Measurements from ENCODE around the gene FOXA2.

The FOXA2 gene

DNA sequence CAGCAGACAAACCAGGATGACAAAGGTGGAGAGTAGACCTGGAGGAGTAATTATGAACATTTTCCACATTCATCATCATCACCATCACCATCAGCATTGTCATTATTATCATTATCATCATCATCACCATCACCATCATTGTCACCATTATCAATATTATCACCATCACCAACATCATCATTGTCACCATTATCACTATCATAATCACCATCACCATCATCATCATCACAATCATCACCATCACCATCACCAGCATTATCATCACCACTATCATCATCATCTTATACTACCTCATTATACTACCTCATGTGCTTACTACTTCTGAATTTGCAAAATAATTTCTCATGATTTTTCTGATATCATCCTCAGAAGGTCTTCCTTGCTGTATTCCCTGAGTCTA lies 39.3 kb downstream of the FOXA2 start:
- Mint-ChIP-seq H3K36me3 (ENCODE audit: low read depth) (no peaks in the 10 kb centered on the region), H3K4me3 (no peak overlapping the region), H3K27ac (no peak overlapping the region), H3K27me3 (no peaks in the 10 kb centered on the region), H3K4me1 (no peaks in the 10 kb centered on the region), H3K9me3 (peaks cover 4% of the 10 kb centered on the region)
- ATAC-seq (no peak), DNase-seq (no peak)

DNA sequence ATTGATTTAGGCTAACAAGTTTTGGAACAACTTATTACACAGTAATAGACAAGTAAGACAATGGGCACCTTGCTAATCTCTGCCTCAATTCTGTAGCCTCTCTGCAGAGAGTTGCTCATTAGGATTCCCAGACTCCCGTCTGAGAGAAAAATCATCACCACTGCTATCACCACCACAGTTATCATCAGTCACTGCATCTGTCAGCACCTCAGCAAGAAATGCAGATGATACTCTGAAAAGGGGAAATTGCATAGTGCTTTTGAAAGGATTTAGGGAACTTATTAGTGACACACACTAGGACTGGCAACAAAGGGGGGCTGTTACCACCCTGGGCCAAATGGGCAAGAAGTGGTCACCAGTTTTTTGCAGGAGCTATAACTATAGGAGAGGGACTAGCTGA lies 39.9 kb downstream of the FOXA2 start:
- peaks cover 4% of the 10 kb centered on the region for H3K9me3 Mint-ChIP-seq
- H3K27me3 Mint-ChIP-seq: no peaks in the 10 kb centered on the region
- H3K4me3 Mint-ChIP-seq: no peak overlapping the region
- H3K27ac Mint-ChIP-seq: no peak overlapping the region
- ATAC-seq (no peak), DNase-seq (no peak)
- no peaks in the 10 kb centered on the region for H3K36me3 Mint-ChIP-seq (ENCODE audit: low read depth)
- H3K4me1 Mint-ChIP-seq: no peaks in the 10 kb centered on the region

DNA sequence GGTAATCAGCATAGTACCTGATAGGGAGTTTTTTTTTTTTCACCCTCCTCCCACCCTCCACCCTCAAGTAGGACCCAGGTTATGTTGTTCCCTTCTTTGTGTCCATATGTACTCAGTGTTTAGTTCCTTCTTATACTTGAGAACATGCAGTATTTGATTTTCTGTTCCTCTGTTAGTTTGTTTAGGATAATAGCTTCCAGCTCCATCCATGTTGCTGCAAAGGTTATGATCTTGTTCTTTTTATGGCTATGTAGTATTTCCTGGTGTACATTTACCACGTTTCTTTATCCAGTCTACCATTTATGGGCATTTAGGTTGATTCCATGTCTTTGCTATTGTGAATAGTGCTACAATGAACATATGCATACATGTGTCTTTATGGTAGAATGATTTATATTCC lies 41.9 kb downstream of the FOXA2 start:
- ATAC-seq (no peak), DNase-seq (no peak)
- Mint-ChIP-seq H3K4me3 (no peak overlapping the region), H3K4me1 (no peaks in the 10 kb centered on the region), H3K27me3 (no peaks in the 10 kb centered on the region), H3K9me3 (peaks cover 11% of the 10 kb centered on the region), H3K27ac (no peak overlapping the region), H3K36me3 (ENCODE audit: low read depth) (no peaks in the 10 kb centered on the region)

DNA sequence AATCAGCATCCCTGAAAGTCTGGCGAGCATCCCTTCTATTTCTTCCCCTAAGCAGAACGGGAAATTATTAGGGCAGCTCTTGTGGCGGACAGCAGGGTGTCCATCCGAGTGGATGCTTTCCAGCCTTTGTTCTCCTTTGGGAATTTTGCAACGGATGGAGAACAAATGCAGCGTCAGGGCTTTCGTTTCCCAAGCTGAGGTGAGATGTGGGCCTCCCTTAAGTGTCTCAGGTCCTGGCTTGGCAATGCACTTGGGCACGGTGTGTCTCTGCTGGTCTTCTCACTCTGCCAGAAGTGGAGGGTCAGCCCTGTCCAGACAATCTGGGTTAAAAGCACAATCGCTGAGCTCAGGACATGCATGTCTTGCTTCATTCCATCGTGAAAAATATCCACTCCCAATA lies 43.5 kb downstream of the FOXA2 start:
- Mint-ChIP-seq H3K9me3 (peaks cover 15% of the 10 kb centered on the region), H3K4me3 (no peak overlapping the region), H3K27ac (no peak overlapping the region), H3K4me1 (no peaks in the 10 kb centered on the region), H3K36me3 (ENCODE audit: low read depth) (no peaks in the 10 kb centered on the region), H3K27me3 (no peaks in the 10 kb centered on the region)
- ATAC-seq (no peak), DNase-seq (no peak)

DNA sequence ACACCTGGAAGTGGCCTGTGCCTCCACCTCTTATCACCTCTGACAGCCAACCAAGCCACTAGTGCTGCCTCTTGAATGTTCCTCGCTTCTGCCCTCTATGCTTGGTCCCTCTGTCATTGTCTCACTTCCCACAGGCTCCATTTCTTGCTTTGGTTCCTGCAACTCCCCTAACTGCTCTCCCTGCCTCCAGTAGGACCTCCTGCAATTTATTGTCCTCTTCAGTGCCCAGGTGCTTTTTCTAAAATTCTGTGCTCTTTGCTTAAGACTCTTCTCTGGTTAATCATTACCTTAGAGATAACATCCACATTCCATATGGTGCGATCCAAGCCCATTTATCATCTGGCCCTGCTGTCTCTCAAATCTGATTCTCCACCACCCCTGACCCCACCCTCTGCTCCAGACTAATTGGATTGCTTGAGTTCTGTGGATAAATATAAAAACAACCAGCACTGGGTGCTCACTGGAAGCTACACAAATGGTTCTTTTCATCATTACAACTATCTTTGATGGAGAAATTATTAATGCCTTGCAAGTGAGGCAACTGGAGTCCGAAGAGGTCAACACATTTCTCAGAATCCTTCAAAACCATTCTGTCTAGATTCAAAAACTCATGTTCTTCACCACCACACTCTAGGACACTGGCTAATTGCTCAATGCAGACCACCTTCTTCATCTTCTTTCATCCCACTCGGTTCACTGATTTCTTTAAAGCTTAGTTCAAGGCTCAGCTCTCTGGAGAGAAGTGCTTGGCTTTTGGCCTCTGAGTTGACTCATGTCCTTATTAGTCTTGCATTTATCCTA lies 47.2 kb downstream of the FOXA2 start:
- DNase-seq (no peak), ATAC-seq (no peak)
- H3K27ac Mint-ChIP-seq: no peak overlapping the region
- H3K27me3 Mint-ChIP-seq: no peaks in the 10 kb centered on the region
- H3K36me3 Mint-ChIP-seq (ENCODE audit: low read depth): peaks cover 2% of the 10 kb centered on the region
- H3K4me3 Mint-ChIP-seq: no peak overlapping the region
- peaks cover 11% of the 10 kb centered on the region for H3K9me3 Mint-ChIP-seq
- H3K4me1 Mint-ChIP-seq: no peaks in the 10 kb centered on the region

DNA sequence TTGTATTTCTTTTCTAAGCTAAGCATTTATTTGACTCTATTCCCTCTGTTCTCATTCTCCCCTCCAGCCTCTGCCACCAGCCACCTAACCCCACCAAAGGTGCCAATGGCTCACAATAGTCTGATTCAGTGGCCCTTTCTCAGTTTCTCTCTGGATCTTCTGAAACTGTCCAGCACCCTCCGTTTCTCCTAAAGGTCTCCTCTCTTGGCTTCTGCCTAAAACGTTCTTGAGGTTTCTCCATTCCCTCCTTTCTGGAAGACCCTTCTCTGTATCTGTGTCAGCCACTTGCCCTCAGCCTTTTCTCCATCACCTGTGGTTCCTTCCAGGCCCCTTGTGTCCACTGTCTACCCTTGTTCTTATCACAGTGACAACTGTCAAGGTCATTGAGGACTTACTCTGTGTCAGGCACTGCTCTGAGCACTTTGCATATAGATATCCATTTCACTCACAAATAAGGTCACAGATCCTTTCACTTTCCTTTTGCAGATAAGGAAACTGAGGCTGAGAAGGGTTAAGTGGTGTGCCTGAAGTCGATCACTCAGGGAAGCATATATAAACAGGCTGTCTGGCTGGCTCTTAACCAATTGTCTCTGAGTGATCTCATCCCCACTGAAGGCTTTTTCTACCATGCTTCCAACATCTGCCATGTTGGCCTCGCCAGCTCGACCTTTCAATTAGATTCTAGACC lies 48.1 kb downstream of the FOXA2 start:
- no peaks in the 10 kb centered on the region for H3K27me3 Mint-ChIP-seq
- peaks cover 2% of the 10 kb centered on the region for H3K36me3 Mint-ChIP-seq (ENCODE audit: low read depth)
- H3K4me3 Mint-ChIP-seq: no peak overlapping the region
- no peak for DNase-seq
- H3K9me3 Mint-ChIP-seq: peaks cover 11% of the 10 kb centered on the region
- H3K27ac Mint-ChIP-seq: no peak overlapping the region
- H3K4me1 Mint-ChIP-seq: no peaks in the 10 kb centered on the region
- no peak for ATAC-seq

DNA sequence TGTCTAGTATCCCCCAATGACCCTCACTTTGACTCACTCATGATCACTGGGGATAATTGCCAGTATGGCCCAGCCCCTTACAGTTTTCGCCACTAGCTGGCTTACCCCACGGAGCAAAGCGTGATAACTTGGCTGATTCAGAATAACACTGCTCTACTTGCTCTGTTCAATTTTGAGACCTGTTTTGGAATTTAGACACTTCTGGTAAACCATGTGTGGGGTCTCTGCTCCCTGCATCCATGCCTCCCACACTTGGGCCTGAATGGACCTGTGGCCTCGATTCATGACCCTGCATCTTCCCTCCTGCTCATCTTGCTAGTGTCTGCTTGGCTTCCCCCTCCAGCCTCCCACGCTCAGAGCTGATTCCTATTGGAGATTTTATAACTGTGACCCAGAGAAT lies 48.9 kb downstream of the FOXA2 start:
- no peaks in the 10 kb centered on the region for H3K4me1 Mint-ChIP-seq
- no peak overlapping the region for H3K27ac Mint-ChIP-seq
- DNase-seq (no peak), ATAC-seq (no peak)
- H3K27me3 Mint-ChIP-seq: no peaks in the 10 kb centered on the region
- no peak overlapping the region for H3K4me3 Mint-ChIP-seq
- peaks cover 2% of the 10 kb centered on the region for H3K36me3 Mint-ChIP-seq (ENCODE audit: low read depth)
- H3K9me3 Mint-ChIP-seq: peaks cover 11% of the 10 kb centered on the region

DNA sequence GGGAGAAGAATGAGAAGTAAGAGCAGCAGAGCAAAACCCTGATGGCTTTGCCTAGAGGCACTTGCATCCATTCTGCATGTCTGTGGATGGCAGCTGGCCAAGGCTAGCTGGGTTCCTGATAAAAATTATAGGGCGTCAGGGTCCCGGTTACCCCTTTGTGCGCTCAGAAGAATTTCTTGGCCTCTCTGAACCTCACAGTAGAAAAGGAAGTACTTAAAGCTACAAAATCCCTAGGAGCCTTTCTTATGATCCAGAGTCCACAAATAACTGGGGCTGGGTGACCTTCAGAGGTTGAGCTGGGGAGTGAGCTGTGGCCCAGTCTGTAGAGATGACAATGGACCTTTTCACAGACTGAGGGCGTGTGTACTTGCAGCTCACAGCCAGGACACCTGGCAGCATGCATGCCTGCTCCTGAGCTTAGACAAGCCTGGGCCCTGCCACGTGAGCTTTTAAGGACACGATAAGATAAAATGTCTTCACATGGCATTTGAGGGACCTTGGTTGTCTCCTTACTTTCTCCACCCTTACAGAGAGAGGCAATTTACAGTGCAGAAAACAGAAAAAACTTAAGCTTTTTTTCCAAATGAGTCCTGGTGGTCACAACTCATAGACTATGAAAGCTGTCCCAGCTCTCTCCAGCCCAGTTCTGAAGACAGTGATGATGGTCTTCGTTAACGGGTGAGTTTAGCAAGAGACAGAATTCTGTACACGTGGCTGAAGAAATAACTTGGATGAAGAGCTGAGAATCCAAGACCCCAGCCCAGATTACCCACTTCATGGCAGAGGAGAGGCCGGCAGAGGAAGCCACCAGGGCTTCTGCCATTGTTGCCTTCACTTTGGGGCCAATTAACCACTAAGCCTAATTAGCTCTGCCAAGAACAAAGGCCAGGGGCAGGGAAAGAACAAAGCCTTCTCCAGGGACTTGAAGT lies 50.3 kb downstream of the FOXA2 start:
- no peaks in the 10 kb centered on the region for H3K27me3 Mint-ChIP-seq
- H3K27ac Mint-ChIP-seq: no peak overlapping the region
- H3K36me3 Mint-ChIP-seq (ENCODE audit: low read depth): peaks cover 2% of the 10 kb centered on the region
- H3K4me1 Mint-ChIP-seq: no peaks in the 10 kb centered on the region
- H3K4me3 Mint-ChIP-seq: no peak overlapping the region
- DNase-seq (no peak), ATAC-seq (no peak)
- H3K9me3 Mint-ChIP-seq: peaks cover 11% of the 10 kb centered on the region

DNA sequence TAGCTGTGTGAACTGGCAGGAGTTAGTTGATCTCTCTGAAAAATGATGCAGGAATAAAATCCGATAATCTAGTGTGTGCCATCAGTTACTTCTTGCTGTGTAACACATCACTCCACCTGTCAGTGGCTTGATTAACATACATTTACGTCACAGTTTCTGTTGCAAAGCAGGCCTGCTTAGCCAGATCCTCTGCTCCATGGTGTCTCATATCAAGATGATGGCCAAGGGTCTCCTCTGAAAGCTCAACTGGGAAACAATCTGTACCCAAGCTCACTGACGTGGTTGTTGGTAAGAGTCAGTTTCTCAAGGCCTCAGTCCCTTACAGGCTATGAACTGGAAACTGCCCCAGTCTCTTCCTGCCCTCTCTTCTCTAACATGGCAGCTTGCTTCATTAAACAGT lies 51.8 kb downstream of the FOXA2 start:
- Mint-ChIP-seq H3K4me3 (no peak overlapping the region), H3K27ac (no peak overlapping the region), H3K4me1 (no peaks in the 10 kb centered on the region), H3K9me3 (peaks cover 6% of the 10 kb centered on the region), H3K36me3 (ENCODE audit: low read depth) (peaks cover 2% of the 10 kb centered on the region), H3K27me3 (no peaks in the 10 kb centered on the region)
- ATAC-seq (no peak), DNase-seq (no peak)

DNA sequence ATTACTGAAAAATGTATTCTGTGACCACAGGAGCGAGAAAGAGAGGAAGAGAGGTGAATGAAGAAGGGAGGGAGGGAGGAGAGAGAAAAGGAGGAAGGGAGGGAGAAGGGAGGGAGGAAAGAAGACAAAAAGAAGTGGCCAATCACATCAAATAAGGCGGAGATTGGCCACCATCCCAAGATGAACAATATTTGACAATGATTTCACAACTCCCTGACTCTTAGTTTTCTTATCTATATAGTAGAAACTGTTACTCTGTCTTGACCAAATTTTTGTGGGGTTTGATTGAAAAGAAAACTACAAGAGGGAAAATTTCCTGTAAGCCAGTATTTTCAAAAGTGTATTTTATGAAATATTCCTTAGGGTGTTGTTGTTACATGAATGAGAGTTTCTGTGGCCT lies 52.6 kb downstream of the FOXA2 start:
- ATAC-seq (no peak), DNase-seq (no peak)
- H3K4me3 Mint-ChIP-seq: no peak overlapping the region
- no peak overlapping the region for H3K27ac Mint-ChIP-seq
- H3K27me3 Mint-ChIP-seq: no peaks in the 10 kb centered on the region
- H3K4me1 Mint-ChIP-seq: no peaks in the 10 kb centered on the region
- H3K36me3 Mint-ChIP-seq (ENCODE audit: low read depth): peaks cover 2% of the 10 kb centered on the region
- H3K9me3 Mint-ChIP-seq: no peaks in the 10 kb centered on the region

DNA sequence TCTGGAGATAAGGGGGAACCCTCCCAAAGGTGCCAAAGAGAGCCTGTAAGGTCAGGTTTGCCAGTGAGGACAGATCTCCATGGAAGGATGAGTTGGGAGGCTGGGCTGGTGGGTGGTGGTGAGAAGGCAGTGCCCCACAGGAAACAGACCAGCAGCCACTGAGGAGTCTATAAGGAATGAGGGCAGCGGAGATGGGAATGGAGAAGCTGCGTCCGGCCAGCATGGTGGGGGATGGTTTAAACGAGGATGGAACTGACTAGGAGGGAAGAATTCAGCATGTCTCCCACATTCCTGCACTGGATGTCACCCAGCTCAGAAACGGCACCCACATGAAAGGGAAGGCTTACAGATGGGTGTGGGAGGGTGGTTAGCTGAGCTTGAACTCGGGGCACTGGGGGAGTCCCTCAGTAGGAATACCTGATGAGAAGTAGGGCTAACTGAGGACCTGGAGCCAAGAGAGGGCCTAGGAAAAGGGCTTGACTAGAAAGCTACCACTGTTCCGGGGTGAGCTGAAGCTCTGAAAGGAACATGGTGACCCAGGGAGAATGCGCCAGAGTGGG lies 53.2 kb downstream of the FOXA2 start:
- Mint-ChIP-seq H3K4me3 (no peak overlapping the region), H3K36me3 (ENCODE audit: low read depth) (peaks cover 2% of the 10 kb centered on the region), H3K27me3 (no peaks in the 10 kb centered on the region), H3K9me3 (no peaks in the 10 kb centered on the region), H3K27ac (no peak overlapping the region), H3K4me1 (no peaks in the 10 kb centered on the region)
- no peak for DNase-seq
- no peak for ATAC-seq

All from activated naive CD8-positive, alpha-beta T cell treated with anti-CD3 and anti-CD28 coated beads, Interleukin-2, amount 50 U/mL, for 24 hours (primary cell).